ENCODE results near the gene ADAM23.

DNA sequence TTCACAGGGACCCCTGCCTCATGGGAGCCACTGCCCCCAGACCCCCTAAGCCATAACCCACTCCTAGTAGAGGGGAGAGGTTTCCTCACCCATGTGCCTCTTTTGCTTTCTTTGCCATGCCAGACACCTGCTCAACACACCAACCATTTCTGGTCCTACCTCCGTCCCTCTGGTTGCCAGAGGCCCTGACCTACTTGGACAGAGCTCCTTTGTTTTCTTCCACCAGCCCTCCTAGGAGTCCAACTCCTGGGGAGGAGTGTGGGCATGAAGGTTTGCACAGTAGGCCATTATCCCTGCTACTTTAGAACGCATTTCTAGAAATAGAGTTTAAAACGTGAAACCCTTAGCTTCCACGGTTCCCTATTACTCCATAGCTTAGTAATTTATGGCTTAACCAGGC lies 122.3 kb downstream of the ADAM23 start:
- no peak for TF ChIP-seq EZH2phosphoT487 (IDR thresholded peaks at IDR 0.05; ENCODE audit: insufficient read depth, low read depth)
- TF ChIP-seq EZH2 (IDR thresholded peaks at IDR 0.05; ENCODE audit: insufficient read depth, poor library complexity, severe bottlenecking) = no peak
